Neuronal stem cell (in vitro differentiated cells): Measurements from ENCODE around the gene C2CD4C.
A peak's percentile ranks its signal among the peaks of the same experiment; 100 is the strongest.
"Not testable (repeated sequence)": the region's sequence is repeated elsewhere in the genome, so short reads cannot be mapped to it uniquely, and the experiment has no call there.

Experiments
- DNase-seq: peaks from one replicate; pipeline ENCODE4 v3.0.0-alpha.2; 2013; ENCODE audit warnings: low spot score
- H2AFZ ChIP-seq: one replicate; pipeline ENCODE4 v1.6.1; 2013; ENCODE audit warnings: mild to moderate bottlenecking, low read length, inconsistent platforms
- H2AK5ac ChIP-seq: 2 replicates; pipeline ENCODE4 v1.6.1; 2013; ENCODE audit warnings: low read depth, mild to moderate bottlenecking, inconsistent platforms, low read length, moderate library complexity, mixed read lengths
- H2BK120ac ChIP-seq: 2 replicates; pipeline ENCODE4 v1.6.1; 2013; ENCODE audit warnings: low read depth, mild to moderate bottlenecking, inconsistent platforms, low read length, moderate library complexity, mixed read lengths
- H2BK12ac ChIP-seq: one replicate; pipeline ENCODE4 v1.6.1; 2013; ENCODE audit warnings: low read length, inconsistent platforms
- H2BK15ac ChIP-seq: 2 replicates; pipeline ENCODE4 v1.6.1; 2013; ENCODE audit warnings: mild to moderate bottlenecking, low read length, inconsistent platforms, mixed read lengths
- H2BK5ac ChIP-seq: one replicate; pipeline ENCODE4 v1.6.1; 2013; ENCODE audit warnings: inconsistent platforms, mild to moderate bottlenecking, low read length, moderate library complexity
- H3K14ac ChIP-seq: one replicate; pipeline ENCODE4 v1.6.1; 2013; ENCODE audit warnings: low read length, inconsistent platforms
- H3K18ac ChIP-seq: 2 replicates; pipeline ENCODE4 v1.6.1; 2013; ENCODE audit warnings: low read length, inconsistent platforms
- H3K23ac ChIP-seq: 2 replicates; pipeline ENCODE4 v1.6.1; 2013; ENCODE audit warnings: low read depth, mild to moderate bottlenecking, mixed read lengths, low read length, inconsistent platforms; ENCODE audit not compliant: poor library complexity
- H3K27ac ChIP-seq: replicated peaks from 3 replicates; pipeline ENCODE4 v1.5.1; 2013; ENCODE audit warnings: low read length, inconsistent platforms
- H3K27me3 ChIP-seq, 3 experiments: 2 replicates each; pipeline ENCODE4 v1.6.1; 2013; ENCODE audit warnings: low read length in 3 of 3, mild to moderate bottlenecking in 2 of 3, inconsistent platforms in 1 of 3, low read depth in 1 of 3, mixed read lengths in 1 of 3, moderate library complexity in 1 of 3; ENCODE audit not compliant: control insufficient read depth in 3 of 3, insufficient read depth in 3 of 3
- H3K36me3 ChIP-seq, 2 donors: replicated peaks in 1 of 2; 2 replicates each; pipeline ENCODE4 v1.6.1; 2013; ENCODE audit warnings: low read length in 2 of 2; ENCODE audit not compliant: control insufficient read depth in 2 of 2, insufficient read depth in 2 of 2
- H3K4ac ChIP-seq: 2 replicates; pipeline ENCODE4 v1.6.1; 2013; ENCODE audit warnings: inconsistent platforms, mild to moderate bottlenecking, low read length, moderate library complexity
- H3K4me1 ChIP-seq, 2 donors: 1 replicate in 1 of 2; 2 replicates in 1 of 2; pipeline ENCODE4 v1.6.1; 2013; ENCODE audit warnings: low read length in 2 of 2, low read depth in 1 of 2; ENCODE audit not compliant: control insufficient read depth in 2 of 2, insufficient read depth in 1 of 2
- H3K4me2 ChIP-seq: one replicate; pipeline ENCODE4 v1.6.1; 2013; ENCODE audit warnings: mild to moderate bottlenecking, low read length, inconsistent platforms; ENCODE audit not compliant: insufficient read depth, poor library complexity, severe bottlenecking
- H3K4me3 ChIP-seq, 2 donors: 2 replicates each; pipeline ENCODE4 v1.5.1; 2013; ENCODE audit warnings: low read length in 2 of 2, mild to moderate bottlenecking in 2 of 2, inconsistent platforms in 1 of 2, moderate library complexity in 1 of 2
- H3K79me1 ChIP-seq: one replicate; pipeline ENCODE4 v1.6.1; 2013; ENCODE audit warnings: low read depth, mild to moderate bottlenecking, inconsistent platforms, low read length, moderate library complexity
- H3K9ac ChIP-seq: one replicate; pipeline ENCODE4 v1.6.1; 2013; ENCODE audit warnings: mild to moderate bottlenecking, low read depth, low read length, inconsistent platforms; ENCODE audit not compliant: poor library complexity
- H3K9me3 ChIP-seq, 2 donors: replicated peaks in 1 of 2; 2 replicates each; pipeline versions ENCODE3 to v1.6.1; 2013; ENCODE audit warnings: low read length in 2 of 2, mild to moderate bottlenecking in 2 of 2, inconsistent platforms in 1 of 2, low read depth in 1 of 2, mixed read lengths in 1 of 2, moderate library complexity in 1 of 2; ENCODE audit not compliant: control insufficient read depth in 2 of 2, insufficient read depth in 1 of 2
- H4K8ac ChIP-seq: one replicate; pipeline ENCODE4 v1.6.1; 2013; ENCODE audit warnings: low read depth, mild to moderate bottlenecking, inconsistent platforms, low read length, moderate library complexity
- H4K91ac ChIP-seq: one replicate; pipeline ENCODE4 v1.6.1; 2013; ENCODE audit warnings: low read length, low read depth, mild to moderate bottlenecking, inconsistent platforms; ENCODE audit not compliant: poor library complexity
- WGBS, 2 donors: extraction: QIAGEN DNeasy Blood & Tissue Kit; methylation state at CpG; one replicate each; pipeline ENCODE4 v1.1.7; 2013; ENCODE audit warnings: missing lambda C conversion rate in 2 of 2, mixed read lengths in 1 of 2; ENCODE audit not compliant: insufficient read length in 2 of 2, insufficient replicate concordance in 1 of 2; ENCODE audit errors: extremely low coverage in 2 of 2; 5-methylcytosine and 5-hydroxymethylcytosine counted together

Gene C2CD4C

DNA sequence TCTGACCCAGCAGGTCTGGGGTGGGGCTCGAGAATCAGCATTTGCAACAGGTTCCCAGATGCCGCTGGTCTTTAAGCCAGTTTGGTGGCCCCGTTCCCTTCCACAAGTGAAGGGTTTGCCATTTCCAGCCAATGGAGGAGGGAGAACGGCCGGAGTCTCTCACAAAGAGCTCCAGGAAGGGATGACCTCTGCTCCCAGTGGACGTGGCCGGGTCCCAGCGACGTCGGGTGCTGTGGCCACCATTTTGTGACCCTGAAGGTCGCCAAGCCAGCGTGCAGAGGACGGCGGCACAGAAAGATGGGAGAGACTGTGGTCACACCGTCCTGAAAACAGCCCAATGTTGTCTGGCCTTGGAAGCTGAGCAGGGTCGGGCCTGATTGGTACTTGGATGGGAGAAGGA lies 43.9 kb upstream of the C2CD4C start:
- Histone ChIP-seq H2BK5ac (no peak overlapping the region), H3K79me1 (peaks cover 17% of the 10 kb centered on the region), H3K4me3 (no peak overlapping the region), H3K18ac (no peak overlapping the region), H3K14ac (no peak overlapping the region), H4K8ac (no peak overlapping the region), H2BK12ac (no peak overlapping the region), H2AFZ (no peak overlapping the region), H2BK15ac (no peak overlapping the region), H4K91ac (no peak overlapping the region), H2BK120ac (no peak overlapping the region), H3K36me3 (peaks cover 0 to 4% of the 10 kb centered on the region in 2 donors), H3K27me3 (no peaks in the 10 kb centered on the region), H3K9ac (no peak overlapping the region), H3K27ac (no peak overlapping the region), H3K23ac (no peak overlapping the region), H3K4me2 (no peak overlapping the region), H3K4me1 (no peaks in the 10 kb centered on the region), H3K4ac (no peak overlapping the region), H3K9me3 (peaks cover 9 to 13% of the 10 kb centered on the region in 2 donors), H2AK5ac (no peak overlapping the region)
- no peak for DNase-seq
- WGBS, 2 donors, result no CpG with 5 or more reads among the region's 16 CpGs

DNA sequence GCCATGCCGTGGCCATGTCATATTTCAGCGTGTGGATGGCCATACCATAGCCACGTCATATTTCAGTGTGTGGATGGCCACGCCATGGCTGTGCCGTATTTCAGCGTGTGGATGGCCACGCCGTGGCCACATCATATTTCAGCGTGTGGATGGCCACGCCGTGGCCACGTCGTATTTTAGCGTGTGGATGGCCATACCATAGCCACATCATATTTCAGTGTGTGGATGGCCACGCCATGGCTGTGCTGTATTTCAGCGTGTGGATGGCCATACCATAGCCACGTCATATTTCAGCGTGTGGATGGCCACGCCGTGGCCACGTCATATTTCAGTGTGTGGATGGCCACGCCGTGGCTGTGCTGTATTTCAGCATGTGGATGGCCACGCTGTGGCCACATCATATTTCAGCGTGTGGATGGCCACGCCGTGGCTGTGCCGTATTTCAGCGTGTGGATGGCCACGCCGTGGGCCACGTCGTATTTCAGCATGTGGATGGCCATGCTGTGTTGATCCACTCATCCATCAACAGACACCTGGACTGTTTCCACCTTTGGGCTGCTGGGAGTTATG lies 42.0 kb upstream of the C2CD4C start:
- not testable (repeated sequence) for H2BK12ac ChIP-seq, H3K4ac ChIP-seq, H2BK5ac ChIP-seq, H3K14ac ChIP-seq, H2BK120ac ChIP-seq, H3K9ac ChIP-seq, H3K27ac ChIP-seq, H2AK5ac ChIP-seq, H4K8ac ChIP-seq, H4K91ac ChIP-seq, H3K36me3 ChIP-seq, H2AFZ ChIP-seq, H3K18ac ChIP-seq, H2BK15ac ChIP-seq, H3K4me1 ChIP-seq, H3K27me3 ChIP-seq, H3K4me2 ChIP-seq, DNase-seq
- Histone ChIP-seq H3K9me3 (peaks cover 9 to 13% of the 10 kb centered on the region in 2 donors), H3K23ac (peak overlapping the region; percentile 37), H3K4me3 (peak overlapping the region in 1 of 2 donors; percentile 61), H3K79me1 (peaks cover 12% of the 10 kb centered on the region)
- no CpG with 5 or more reads among the region's 33 CpGs for WGBS, 2 donors

DNA sequence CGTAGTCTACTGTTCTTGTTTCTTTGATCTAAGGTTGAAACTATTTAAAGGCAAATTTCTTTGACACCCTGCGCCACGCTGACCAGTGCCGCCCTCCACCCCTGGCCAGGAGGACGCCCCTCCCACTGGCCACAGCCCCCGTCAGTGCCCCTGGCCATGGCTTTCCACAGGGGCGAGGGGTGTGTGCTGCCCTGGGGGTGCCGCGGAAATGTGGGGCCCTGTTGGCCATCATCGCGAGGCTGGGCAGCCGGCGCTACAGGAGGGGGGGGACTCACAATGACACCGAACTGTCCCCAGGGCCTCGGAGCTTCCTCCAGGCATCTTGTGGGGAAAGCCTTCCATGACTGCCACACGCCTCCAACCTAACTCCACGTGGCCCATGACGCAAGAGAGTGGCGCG lies 41.0 kb upstream of the C2CD4C start:
- Histone ChIP-seq H4K91ac (no peak overlapping the region), H3K18ac (peak overlapping the region; percentile 57), H4K8ac (no peak overlapping the region), H3K79me1 (peaks cover 10% of the 10 kb centered on the region), H3K4me3 (no peak overlapping the region), H3K14ac (peak overlapping the region; percentile 27), H3K4me1 (no peaks in the 10 kb centered on the region), H2BK5ac (no peak overlapping the region), H3K9ac (no peak overlapping the region), H3K23ac (no peak overlapping the region), H3K36me3 (peaks cover 0 to 4% of the 10 kb centered on the region in 2 donors), H3K9me3 (peaks cover 9 to 13% of the 10 kb centered on the region in 2 donors), H2AK5ac (no peak overlapping the region), H2AFZ (no peak overlapping the region), H2BK15ac (no peak overlapping the region), H3K27ac (no peak overlapping the region), H3K4me2 (no peak overlapping the region), H2BK120ac (no peak overlapping the region), H3K4ac (no peak overlapping the region), H3K27me3 (no peaks in the 10 kb centered on the region), H2BK12ac (no peak overlapping the region)
- no peak for DNase-seq
- WGBS, 2 donors, result no CpG with 5 or more reads among the region's 20 CpGs

DNA sequence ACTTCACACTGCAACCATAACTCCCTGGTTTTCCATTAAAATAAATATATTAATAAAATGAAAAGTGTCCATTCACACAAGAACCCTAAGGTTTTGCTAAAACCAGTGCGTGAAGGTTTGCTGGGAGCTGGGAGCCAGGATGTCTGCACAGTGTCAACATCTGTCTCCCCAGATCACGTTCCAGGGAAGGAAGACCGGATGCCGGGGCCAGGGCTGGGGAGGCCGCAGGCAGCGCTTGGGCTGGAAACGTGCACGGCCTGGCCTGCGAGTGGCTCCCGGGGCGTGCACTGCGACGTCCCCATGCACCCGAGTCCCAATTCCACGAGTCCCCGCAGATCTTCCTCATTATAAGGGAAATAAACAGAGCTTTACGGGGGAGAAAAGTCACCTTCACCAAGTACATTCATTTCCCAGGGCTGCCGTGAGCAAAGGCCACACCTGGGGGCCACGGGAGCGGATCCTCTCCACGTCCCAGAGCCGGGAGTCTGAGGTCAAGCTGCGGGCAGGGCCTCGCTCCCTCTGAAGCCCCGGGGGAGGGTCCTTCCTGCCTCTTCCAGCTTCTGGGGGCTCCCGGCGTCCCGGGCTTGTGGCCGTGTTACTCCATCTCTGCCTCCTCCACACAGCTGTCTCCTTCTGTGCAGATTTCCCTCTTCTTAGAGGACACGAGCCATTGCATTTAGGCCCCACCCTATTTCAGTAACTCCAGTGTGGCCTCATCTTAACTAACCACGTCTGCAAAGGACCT lies 39.0 kb upstream of the C2CD4C start:
- Histone ChIP-seq H3K4me2 (no peak overlapping the region), H3K4me3 (no peak overlapping the region), H3K4me1 (no peaks in the 10 kb centered on the region), H4K8ac (no peak overlapping the region), H3K36me3 (peaks cover 0 to 4% of the 10 kb centered on the region in 2 donors), H3K18ac (peak overlapping the region; percentile 83), H3K9ac (no peak overlapping the region), H3K14ac (no peak overlapping the region), H3K23ac (no peak overlapping the region), H3K27ac (no peak overlapping the region), H2AFZ (no peak overlapping the region), H2BK120ac (no peak overlapping the region), H3K4ac (no peak overlapping the region), H3K79me1 (peaks cover 5% of the 10 kb centered on the region), H2BK15ac (no peak overlapping the region), H2AK5ac (no peak overlapping the region), H2BK12ac (no peak overlapping the region), H3K9me3 (peaks cover 7 to 8% of the 10 kb centered on the region in 2 donors), H3K27me3 (no peaks in the 10 kb centered on the region), H4K91ac (no peak overlapping the region), H2BK5ac (no peak overlapping the region)
- WGBS, 2 donors, result no CpG with 5 or more reads among the region's 31 CpGs
- no peak for DNase-seq
